WERI-Rb-1 (cell line): ENCODE data around the gene HNRNPUL2.

ENCODE experiments used
- DNase-seq: peaks from one replicate; pipeline ENCODE4 v3.0.0-alpha.2; 2020
- H3K27ac ChIP-seq: fragments of 250-450 bp; sonication (Bioruptor Pico); 2 replicates; pipeline ENCODE4 v1.5.1; 2020; ENCODE audit warnings: mild to moderate bottlenecking, moderate library complexity
- H3K27me3 ChIP-seq: fragments of 250-450 bp; sonication (Bioruptor Pico); 2 replicates; pipeline ENCODE4 v1.5.1; 2021; ENCODE audit warnings: mild to moderate bottlenecking, low read depth, moderate library complexity; ENCODE audit not compliant: insufficient read depth, severe bottlenecking
- H3K36me3 ChIP-seq: fragments of 250-450 bp; sonication (Bioruptor Pico); 2 replicates; pipeline ENCODE4 v1.5.1; 2020; ENCODE audit warnings: mild to moderate bottlenecking, moderate library complexity
- H3K4me3 ChIP-seq: 2 replicates; pipeline ENCODE4 v1.5.1; 2011; ENCODE audit warnings: low read depth, mild to moderate bottlenecking, control low read depth, low read length
- H3K9me3 ChIP-seq: fragments of 250-450 bp; sonication (Bioruptor Pico); 2 replicates; pipeline ENCODE4 v1.5.1; 2021; ENCODE audit warnings: mild to moderate bottlenecking, moderate library complexity; ENCODE audit not compliant: severe bottlenecking
- TF ChIP-seq, protein P1 (sequence below): IDR thresholded peaks from 2 replicates; pipeline ENCODE4 v1.5.1; 2011; ENCODE audit warnings: low read depth, mild to moderate bottlenecking, control low read depth, inconsistent platforms, low read length

HNRNPUL2 gene

DNA sequence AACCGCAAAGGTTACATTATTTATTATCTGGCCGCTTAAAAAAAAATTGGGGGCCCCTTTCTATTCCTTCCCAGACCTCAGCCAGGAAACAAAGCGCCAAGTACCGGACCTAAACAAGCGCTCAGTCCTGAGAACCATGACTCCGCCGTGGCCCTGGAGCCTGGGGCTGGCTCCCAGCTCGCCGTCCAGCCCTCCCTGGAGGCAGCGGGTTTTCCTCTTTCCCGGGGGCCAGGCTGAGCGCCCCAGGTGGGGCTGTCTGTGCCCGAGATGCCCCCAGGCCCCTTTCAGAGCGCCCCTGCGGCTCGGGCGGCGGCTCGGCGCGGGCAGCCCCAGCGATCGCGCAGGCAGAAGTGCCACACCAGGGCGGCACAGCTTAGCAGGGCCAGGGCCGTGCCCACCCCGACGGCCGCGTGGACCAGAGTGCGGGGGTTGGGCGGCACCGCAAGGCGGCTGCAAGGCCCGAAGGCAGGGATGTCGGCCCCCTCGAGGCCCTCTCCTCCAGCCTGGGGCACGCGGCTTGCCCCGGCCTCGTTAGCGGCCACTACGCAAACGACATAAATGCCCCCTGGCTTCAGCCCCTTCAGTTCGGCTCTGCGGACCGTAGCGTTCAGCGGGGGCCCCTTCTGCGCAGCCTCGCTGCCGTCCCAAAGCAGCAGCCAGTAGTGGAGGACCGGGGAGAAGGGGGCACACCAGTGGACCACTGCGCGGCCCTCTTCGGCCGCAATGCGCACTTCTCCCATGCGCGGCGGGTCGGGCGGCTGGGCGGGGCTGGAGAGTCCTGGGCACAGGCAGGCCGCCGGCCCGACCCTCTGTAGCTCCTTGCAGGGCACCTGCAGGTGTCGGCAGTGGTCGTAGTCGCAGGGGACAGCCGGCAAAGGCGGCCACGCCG lies 39.5 kb downstream of the HNRNPUL2 start:
- H3K9me3 ChIP-seq, result no peaks in the 10 kb centered on the region
- peaks cover 28% of the 10 kb centered on the region for H3K36me3 ChIP-seq
- no peak overlapping the region for H3K27ac ChIP-seq
- no peaks in the 10 kb centered on the region for H3K27me3 ChIP-seq
- TF ChIP-seq, protein P1, sequence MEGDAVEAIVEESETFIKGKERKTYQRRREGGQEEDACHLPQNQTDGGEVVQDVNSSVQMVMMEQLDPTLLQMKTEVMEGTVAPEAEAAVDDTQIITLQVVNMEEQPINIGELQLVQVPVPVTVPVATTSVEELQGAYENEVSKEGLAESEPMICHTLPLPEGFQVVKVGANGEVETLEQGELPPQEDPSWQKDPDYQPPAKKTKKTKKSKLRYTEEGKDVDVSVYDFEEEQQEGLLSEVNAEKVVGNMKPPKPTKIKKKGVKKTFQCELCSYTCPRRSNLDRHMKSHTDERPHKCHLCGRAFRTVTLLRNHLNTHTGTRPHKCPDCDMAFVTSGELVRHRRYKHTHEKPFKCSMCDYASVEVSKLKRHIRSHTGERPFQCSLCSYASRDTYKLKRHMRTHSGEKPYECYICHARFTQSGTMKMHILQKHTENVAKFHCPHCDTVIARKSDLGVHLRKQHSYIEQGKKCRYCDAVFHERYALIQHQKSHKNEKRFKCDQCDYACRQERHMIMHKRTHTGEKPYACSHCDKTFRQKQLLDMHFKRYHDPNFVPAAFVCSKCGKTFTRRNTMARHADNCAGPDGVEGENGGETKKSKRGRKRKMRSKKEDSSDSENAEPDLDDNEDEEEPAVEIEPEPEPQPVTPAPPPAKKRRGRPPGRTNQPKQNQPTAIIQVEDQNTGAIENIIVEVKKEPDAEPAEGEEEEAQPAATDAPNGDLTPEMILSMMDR, result no peak
- no peak overlapping the region for H3K4me3 ChIP-seq
- DNase-seq, result no peak

DNA sequence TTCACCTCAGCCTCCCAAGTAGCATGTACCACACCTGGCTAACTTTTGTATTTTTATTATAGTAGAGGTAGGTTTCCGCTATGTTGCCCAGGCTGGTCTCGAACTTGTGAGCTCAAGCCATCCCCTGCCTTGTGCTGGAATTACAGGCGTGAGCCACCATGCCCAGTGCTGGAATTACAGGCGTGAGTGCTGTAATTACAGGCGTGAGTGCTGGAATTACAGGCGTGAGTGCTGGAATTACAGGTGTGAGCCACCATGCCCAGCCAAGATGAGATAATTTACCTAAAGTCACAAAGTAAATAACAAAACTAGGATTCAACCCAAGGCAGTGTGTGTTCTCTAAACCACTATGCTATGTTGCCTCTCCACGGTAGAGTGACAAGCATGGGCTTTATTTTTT lies 44.7 kb downstream of the HNRNPUL2 start:
- Histone ChIP-seq H3K36me3 (peaks cover 9% of the 10 kb centered on the region), H3K9me3 (no peaks in the 10 kb centered on the region), H3K27me3 (no peaks in the 10 kb centered on the region), H3K27ac (no peak overlapping the region), H3K4me3 (no peak overlapping the region)
- TF ChIP-seq, protein P1, result no peak
- no peak for DNase-seq

DNA sequence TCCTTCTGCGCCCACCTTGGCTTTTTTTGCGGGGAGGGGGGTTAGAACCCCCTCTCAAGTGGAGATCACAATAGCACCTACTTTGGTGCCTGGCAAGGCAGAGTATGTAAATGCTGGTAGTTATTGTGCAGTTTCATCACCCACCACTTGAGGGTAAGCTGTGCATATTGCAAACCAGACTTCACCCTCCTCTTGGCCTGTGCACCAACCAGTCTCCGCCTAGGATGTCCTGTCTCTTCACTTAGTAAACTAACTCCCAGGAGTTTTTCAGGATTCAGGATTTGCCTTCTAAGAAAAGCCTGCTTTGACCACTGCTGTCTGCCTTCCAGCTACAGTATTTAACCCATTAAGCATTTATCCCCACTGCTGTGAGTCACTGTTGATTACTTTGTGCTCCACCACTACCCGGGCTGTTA lies 46.4 kb downstream of the HNRNPUL2 start:
- TF ChIP-seq, protein P1, result peak; percentile 78
- no peaks in the 10 kb centered on the region for H3K27me3 ChIP-seq
- peak overlapping the region; percentile 1 for H3K27ac ChIP-seq
- peaks cover 26% of the 10 kb centered on the region for H3K36me3 ChIP-seq
- H3K4me3 ChIP-seq, result no peak overlapping the region
- H3K9me3 ChIP-seq, result no peaks in the 10 kb centered on the region
- peak; percentile 68 for DNase-seq

DNA sequence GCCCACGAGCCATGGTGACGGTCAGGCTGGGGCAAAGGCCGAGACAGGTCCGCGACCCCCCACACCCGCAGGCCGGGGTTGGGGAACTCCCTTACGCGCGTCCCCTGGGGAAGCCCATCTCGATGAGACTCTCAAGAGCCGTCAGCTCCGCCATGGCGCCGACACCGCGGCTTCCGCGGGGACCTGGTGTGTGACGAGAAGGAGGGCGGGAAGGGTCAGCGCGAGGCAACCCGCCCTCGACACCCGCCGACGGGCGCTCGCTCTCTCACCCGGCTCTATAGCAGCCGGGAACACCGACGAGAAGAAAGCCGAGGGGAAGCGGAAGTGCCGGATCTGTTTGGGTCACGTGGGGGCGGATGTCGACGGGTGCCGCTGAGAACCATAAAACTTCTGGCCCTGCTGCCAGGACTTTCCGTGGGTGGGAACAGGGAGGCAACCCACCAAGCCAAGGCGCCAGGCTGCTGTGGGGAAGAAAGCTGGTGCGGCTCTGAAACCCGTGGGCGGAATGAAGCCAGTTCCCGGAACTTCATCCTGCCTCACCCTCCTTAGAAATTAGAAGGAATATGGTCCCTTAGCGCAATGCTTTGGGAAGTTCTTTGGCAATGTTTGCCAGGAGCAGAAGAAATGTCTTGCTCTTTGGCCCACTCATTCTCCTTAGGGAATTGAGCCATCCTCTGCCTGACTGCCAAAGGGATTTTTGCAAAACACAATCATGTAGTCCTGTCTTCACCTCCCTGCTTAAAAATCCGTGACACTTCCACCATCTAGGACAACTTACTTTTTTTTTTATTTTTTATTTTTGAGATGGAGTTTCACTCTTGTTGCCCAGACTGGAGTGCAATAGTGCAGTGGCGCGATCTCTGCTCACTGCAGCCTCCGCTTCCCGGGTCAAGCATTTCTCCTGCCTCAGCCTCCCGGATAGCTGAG lies 48.2 kb downstream of the HNRNPUL2 start, which contains the start of gene UBXN1:
TSS of gene UBXN1 (minus strand) at position 304 of the 927 bp plus-strand sequence. CDS start at position 154, 150 bp downstream.
- H3K27me3 ChIP-seq, result no peaks in the 10 kb centered on the region
- peak within 1 kb of the TSS; percentile 85 for H3K27ac ChIP-seq
- TF ChIP-seq, protein P1, result no peak
- H3K4me3 ChIP-seq, result peak within 1 kb of the TSS; percentile 88
- peaks cover 40% of the 10 kb centered on the region for H3K36me3 ChIP-seq
- peak; percentile 87 for DNase-seq
- H3K9me3 ChIP-seq, result no peaks in the 10 kb centered on the region

DNA sequence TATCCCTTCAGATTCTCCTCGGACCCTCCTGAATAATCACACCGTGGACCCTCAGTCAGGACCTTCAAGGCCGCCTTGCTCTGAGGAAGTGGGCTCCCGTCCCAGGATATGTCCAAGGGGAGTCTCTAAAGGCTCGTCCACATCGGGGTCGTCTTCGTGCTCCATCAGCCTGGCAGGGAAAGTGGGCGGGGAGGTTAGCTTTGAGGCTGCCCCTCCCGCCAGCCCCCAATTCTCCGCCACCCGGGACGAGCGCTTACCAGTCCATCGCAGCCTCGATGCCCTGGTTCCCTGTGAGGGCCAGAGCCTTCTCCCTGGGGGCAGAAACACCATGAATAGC lies 48.9 kb downstream of the HNRNPUL2 start:
- TF ChIP-seq, protein P1, result no peak
- peaks cover 46% of the 10 kb centered on the region for H3K36me3 ChIP-seq

More for the DNA sequence above, 48.9 kb downstream of the HNRNPUL2 start:
- no peaks in the 10 kb centered on the region for H3K27me3 ChIP-seq
- no peaks in the 10 kb centered on the region for H3K9me3 ChIP-seq
- H3K27ac ChIP-seq, result peak overlapping the region; percentile 85
- DNase-seq, result no peak
- peak overlapping the region; percentile 88 for H3K4me3 ChIP-seq
